ENCODE data around the gene SYTL3. TPM values are rescaled to one million over a fixed set of nuclear protein-coding genes. Genes with fewer than 3 reads are reported as not detected.
A peak's percentile ranks its signal among the peaks of the same experiment; 100 is the strongest.
"Not testable (repeated sequence)": the region's sequence is repeated elsewhere in the genome, so short reads cannot be mapped to it uniquely, and the experiment has no call there.

The SYTL3 gene
- total and polyA plus RNA-seq, 2 experiments from 2014 or later, result 9.9 to 11.4 TPM

DNA sequence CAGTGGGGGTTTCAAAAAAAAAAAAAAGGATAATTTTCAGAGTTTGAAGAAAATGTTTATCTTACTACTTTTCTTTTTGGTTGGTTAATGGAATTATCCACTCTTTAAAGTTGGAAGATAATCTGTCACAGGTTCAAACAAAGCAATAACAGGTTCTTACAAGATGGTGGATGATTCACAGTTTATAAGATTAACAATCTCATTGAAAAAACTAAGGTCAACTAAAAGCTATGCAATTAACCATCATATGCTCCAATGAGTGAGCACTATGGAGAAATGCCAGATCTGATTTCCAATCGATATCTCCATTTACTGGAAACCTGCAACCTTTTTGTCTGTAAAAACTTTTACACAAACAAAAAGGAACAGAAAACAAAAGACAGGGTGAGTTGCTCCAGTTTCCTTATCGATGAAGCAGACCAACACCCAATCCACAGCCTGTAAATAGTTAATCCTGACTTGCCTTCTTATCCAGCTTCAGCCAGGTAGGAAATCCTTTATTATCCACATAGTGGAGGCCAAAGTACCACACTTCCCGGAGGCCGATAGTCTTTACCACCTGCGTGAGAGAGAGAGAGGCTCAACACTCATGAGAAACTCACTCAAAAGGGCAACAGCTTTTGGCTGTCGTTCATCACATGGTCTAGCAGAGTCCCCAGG lies 136.9 kb downstream of the SYTL3 start:
- TF ChIP-seq CTCF (IDR thresholded peaks at IDR 0.05; ENCODE audit: low read depth, low read length), result no peak
- H3K4me1 ChIP-seq (ENCODE audit: low read depth), result peaks cover 5% of the 10 kb centered on the region
- peaks cover 74% of the 10 kb centered on the region for H3K36me3 ChIP-seq

DNA sequence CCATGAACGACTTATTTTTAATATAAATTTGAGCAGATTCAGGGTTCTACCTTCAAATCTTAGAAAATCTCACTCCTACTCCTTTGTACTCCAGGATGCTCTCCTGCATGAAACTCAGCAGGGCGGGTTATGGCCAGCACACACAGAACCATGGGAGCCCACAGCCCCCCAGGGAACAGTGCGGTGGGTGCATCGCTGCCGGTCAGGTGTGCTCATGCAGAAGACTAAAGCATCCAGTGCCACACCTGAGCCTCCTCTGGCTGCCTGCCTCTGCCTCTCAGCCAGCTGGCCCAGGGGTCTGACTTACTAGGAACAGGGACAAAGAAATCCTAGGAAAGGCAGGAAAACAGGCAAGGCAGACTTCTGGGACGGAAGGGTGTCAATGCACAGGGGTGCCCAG lies 137.5 kb downstream of the SYTL3 start:
- Histone ChIP-seq H3K27me3 (no peaks in the 10 kb centered on the region), H3K27ac (peak overlapping the region; percentile 26), H3K9me3 (ENCODE audit: low read depth) (no peaks in the 10 kb centered on the region), H3K4me3 (no peak overlapping the region), H3K4me1 (ENCODE audit: low read depth) (peaks cover 5% of the 10 kb centered on the region), H3K36me3 (peaks cover 68% of the 10 kb centered on the region)
- TF ChIP-seq CTCF (IDR thresholded peaks at IDR 0.05; ENCODE audit: low read depth, low read length), result no peak
- no peak for DNase-seq (ENCODE audit: low read depth in 1 of 2, low spot score in 1 of 2)

More for the DNA sequence above, 136.9 kb downstream of the SYTL3 start:
- Histone ChIP-seq H3K27me3 (no peaks in the 10 kb centered on the region), H3K4me3 (no peak overlapping the region), H3K9me3 (ENCODE audit: low read depth) (no peaks in the 10 kb centered on the region), H3K27ac (no peak overlapping the region)
- DNase-seq (ENCODE audit: low read depth in 1 of 2, low spot score in 1 of 2), result no peak

DNA sequence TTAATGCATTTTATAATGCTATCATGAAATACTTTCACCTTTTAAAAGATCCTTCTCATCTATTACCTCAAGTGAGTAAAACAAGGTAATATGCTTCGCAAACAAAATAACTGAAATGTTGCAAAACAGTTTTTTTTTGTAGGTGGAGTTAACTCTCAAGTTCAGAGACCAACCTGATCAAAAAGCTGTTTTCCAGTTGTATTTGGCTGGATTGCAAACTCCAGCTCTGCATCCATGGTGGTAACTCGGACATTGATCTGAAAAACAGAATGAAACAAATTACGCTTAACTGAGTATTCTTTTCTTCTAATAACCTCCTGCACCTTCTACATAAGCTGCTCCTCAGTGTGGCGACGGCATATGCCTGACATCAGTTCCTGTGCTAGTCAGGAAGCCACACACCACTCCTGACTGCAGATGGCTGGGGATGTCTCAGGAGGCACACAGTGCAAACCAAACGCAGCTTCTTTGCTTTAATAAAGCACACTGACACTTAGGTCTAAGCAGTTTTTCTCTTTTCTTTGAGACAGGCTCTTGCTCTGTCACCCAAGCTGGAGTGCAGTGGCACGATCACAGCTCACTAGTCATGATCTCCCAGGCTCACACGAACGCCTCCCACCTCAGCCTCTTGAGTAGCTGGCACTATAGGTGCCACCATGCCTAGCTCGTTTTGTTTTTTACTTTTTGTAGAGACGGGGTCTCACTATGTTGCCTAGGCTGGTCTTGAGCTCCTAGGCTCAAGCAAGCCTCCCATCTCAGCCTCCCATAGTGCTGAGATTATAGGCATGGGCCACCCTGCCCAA lies 139.5 kb downstream of the SYTL3 start:
- Histone ChIP-seq H3K27ac (peak overlapping the region; percentile 70), H3K4me1 (ENCODE audit: low read depth) (peaks cover 5% of the 10 kb centered on the region), H3K4me3 (no peak overlapping the region), H3K27me3 (no peaks in the 10 kb centered on the region), H3K9me3 (ENCODE audit: low read depth) (no peaks in the 10 kb centered on the region), H3K36me3 (peaks cover 49% of the 10 kb centered on the region)
- TF ChIP-seq CTCF (IDR thresholded peaks at IDR 0.05; ENCODE audit: low read depth, low read length), result no peak
- no peak for DNase-seq (ENCODE audit: low read depth in 1 of 2, low spot score in 1 of 2)

DNA sequence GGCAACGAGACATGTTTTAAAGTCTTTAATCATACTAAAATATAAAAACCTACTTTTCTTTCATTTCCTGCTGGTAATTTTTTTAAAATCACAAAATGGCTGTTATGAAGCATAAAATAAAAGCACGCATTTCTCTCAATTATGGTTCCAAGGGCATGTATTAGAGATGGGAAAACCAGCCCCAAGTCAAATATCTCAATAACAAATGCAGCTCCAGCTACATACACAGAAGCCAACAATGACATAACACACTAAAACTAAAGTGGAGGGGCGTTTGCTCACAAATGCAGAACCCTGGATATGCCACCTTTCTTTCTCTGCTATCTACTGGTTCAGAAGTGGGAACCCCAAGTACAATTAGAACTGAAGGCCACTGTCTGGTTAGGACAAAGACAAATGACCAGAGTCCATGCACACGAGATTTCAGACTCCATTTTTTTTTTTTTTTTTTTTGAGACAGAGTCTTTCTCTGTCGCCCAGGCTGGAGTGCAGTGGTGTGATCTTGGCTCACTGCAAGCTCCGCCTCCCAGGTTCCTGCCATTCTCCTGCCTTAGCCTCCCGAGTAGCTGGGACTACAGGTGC lies 141.5 kb downstream of the SYTL3 start:
- DNase-seq (ENCODE audit: low read depth in 1 of 2, low spot score in 1 of 2), result no peak
- TF ChIP-seq CTCF (IDR thresholded peaks at IDR 0.05; ENCODE audit: low read depth, low read length), result no peak
- H3K9me3 ChIP-seq (ENCODE audit: low read depth), result no peaks in the 10 kb centered on the region
- no peak overlapping the region for H3K4me3 ChIP-seq
- H3K36me3 ChIP-seq, result peaks cover 29% of the 10 kb centered on the region
- no peaks in the 10 kb centered on the region for H3K27me3 ChIP-seq
- H3K27ac ChIP-seq, result peak overlapping the region; percentile 44
- peaks cover 15% of the 10 kb centered on the region for H3K4me1 ChIP-seq (ENCODE audit: low read depth)

DNA sequence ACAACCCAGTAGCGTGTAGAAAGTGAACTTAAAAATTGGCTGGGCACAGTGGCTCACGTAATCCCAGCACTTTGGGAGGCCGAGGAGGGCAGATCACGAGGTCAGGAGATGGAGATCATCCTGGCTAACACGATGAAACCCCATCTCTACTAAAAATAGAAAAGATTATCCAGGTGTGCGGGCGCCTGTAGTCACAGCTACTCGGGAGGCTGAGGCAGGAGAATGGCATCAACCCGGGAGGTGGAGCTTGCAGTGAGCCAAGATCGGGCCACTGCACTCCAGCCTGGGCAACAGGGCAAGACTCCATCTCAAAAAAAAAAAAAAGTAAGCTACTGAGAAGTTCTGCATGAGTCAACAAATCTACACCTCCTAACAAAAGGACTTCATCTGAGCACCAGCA lies 142.7 kb downstream of the SYTL3 start:
- H3K27me3 ChIP-seq; H3K4me3 ChIP-seq; H3K27ac ChIP-seq; H3K9me3 ChIP-seq (ENCODE audit: low read depth); DNase-seq (ENCODE audit: low read depth in 1 of 2, low spot score in 1 of 2): not testable (repeated sequence)
- Histone ChIP-seq H3K4me1 (ENCODE audit: low read depth) (peaks cover 26% of the 10 kb centered on the region), H3K36me3 (peaks cover 18% of the 10 kb centered on the region)

- peaks cover 8% of the 10 kb centered on the region for H3K36me3 ChIP-seq
- no peaks in the 10 kb centered on the region for H3K27me3 ChIP-seq
- TF ChIP-seq CTCF (IDR thresholded peaks at IDR 0.05; ENCODE audit: low read depth, low read length), result peak; percentile 55
- H3K27ac ChIP-seq, result peak overlapping the region; percentile 21
- H3K4me3 ChIP-seq, result no peak overlapping the region
- DNase-seq (ENCODE audit: low read depth in 1 of 2, low spot score in 1 of 2), result peak; percentile 37 to 67
- no peaks in the 10 kb centered on the region for H3K9me3 ChIP-seq (ENCODE audit: low read depth)
- H3K4me1 ChIP-seq (ENCODE audit: low read depth), result peaks cover 35% of the 10 kb centered on the region
These were observed 143.6 kb downstream of the SYTL3 start for GRCh38 chr6:158793432-158793831.
